Panc1 (cell line): ENCODE measurements around the gene BEX2. TPM values are rescaled to one million over a fixed set of nuclear protein-coding genes. Genes with fewer than 3 reads are reported as not detected.

Source experiments
- ATAC-seq: fragments of 200-7000 bp; cut with Tn5 transposase; 2 replicates; pipeline ENCODE4 v1.9.1; 2020; ENCODE audit warnings: mild to moderate bottlenecking, moderate library complexity
- BruUV-seq: library from RNA; stranded (reverse); fragments of 400-500 nt; replicated peaks from 2 replicates; lab custom pipeline; 2021; lab: Mats Ljungman, UMichigan
- CTCF ChIA-PET: fragments of 300-600 bp; sonication (Branson Sonifier 250); formaldehyde crosslinking; loops from one replicate; lab custom pipeline; 2022; ENCODE audit warnings: antibody characterized with exemption; lab: Charles Lee
- POLR2A ChIA-PET: fragments of 300-600 bp; sonication (Branson Sonifier 250); formaldehyde crosslinking; loops from one replicate; lab custom pipeline; 2022; ENCODE audit warnings: antibody characterized with exemption; lab: Charles Lee
- DNase-seq: peaks from one replicate; pipeline ENCODE4 v3.0.0-alpha.2; 2010; ENCODE audit warnings: low read depth, low spot score
- H3K27ac ChIP-seq: 2 replicates; pipeline ENCODE4 v1.5.1; 2011; ENCODE audit warnings: mild to moderate bottlenecking, low read length, inconsistent platforms
- H3K27me3 ChIP-seq: fragments of 200-500 bp; sonication (Bioruptor generic); 2 replicates; pipeline ENCODE4 v1.6.0; 2014; ENCODE audit warnings: low read length, inconsistent platforms; ENCODE audit not compliant: control insufficient read depth, insufficient read depth
- H3K36me3 ChIP-seq: fragments of 200-500 bp; sonication (Bioruptor generic); 2 replicates; pipeline ENCODE4 v1.5.1; 2014; ENCODE audit warnings: inconsistent platforms, mild to moderate bottlenecking, low read length, moderate library complexity; ENCODE audit not compliant: control insufficient read depth, insufficient read depth
- H3K4me1 ChIP-seq: 2 replicates; pipeline ENCODE4 v1.5.1; 2011; ENCODE audit warnings: inconsistent platforms, mild to moderate bottlenecking, low read length, moderate library complexity; ENCODE audit not compliant: control insufficient read depth, insufficient read depth
- H3K4me3 ChIP-seq, 2 experiments: 2 replicates each; pipeline ENCODE4 v1.5.1; 2011 to 2012; ENCODE audit warnings: low read depth in 2 of 2, low read length in 2 of 2, mild to moderate bottlenecking in 2 of 2, inconsistent platforms in 1 of 2, moderate library complexity in 1 of 2
- H3K9me3 ChIP-seq: fragments of 200-500 bp; sonication (Bioruptor generic); 2 replicates; pipeline ENCODE4 v1.5.1; 2014; ENCODE audit warnings: low read depth, mild to moderate bottlenecking, inconsistent platforms, low read length, moderate library complexity; ENCODE audit not compliant: control insufficient read depth, insufficient read depth
- CTCF ChIP-seq: fragments of 450-650 bp; IDR thresholded peaks from 2 replicates; pipeline ENCODE4 v1.5.1; 2017; ENCODE audit warnings: mild to moderate bottlenecking
- POLR2AphosphoS5 ChIP-seq: IDR thresholded peaks from 2 replicates; pipeline ENCODE4 v1.6.1; 2012; ENCODE audit warnings: mild to moderate bottlenecking, low read depth, low read length, moderate library complexity
- REST ChIP-seq, 2 experiments: IDR thresholded peaks; 2 replicates each; pipeline ENCODE4 v1.6.1; 2011 to 2012; ENCODE audit warnings: low read depth in 2 of 2, control low read depth in 1 of 2, low read length in 1 of 2, mild to moderate bottlenecking in 1 of 2, moderate library complexity in 1 of 2; ENCODE audit not compliant: insufficient read depth in 1 of 2
- SIN3A ChIP-seq: IDR thresholded peaks from 2 replicates; pipeline ENCODE4 v1.6.1; 2012; ENCODE audit warnings: low read depth, mild to moderate bottlenecking, low read length, moderate library complexity, borderline replicate concordance; ENCODE audit not compliant: insufficient read depth
- TCF7L2 ChIP-seq: IDR thresholded peaks from 2 replicates; pipeline ENCODE4 v1.6.1; 2011; ENCODE audit warnings: mild to moderate bottlenecking, low read depth, low read length, inconsistent platforms
- in situ Hi-C: cut with HindIII; loops from 2 replicates; pipeline ENCODE4 v1.10.0; 2016; ENCODE audit warnings: low sequenced_read_pairs, low pct_unique_long_range_greater_than_20kb
- intact Hi-C: fragments of 100-400 bp; cut with micrococcal nuclease; formaldehyde crosslinking; loops from one replicate; pipeline ENCODE4 v1.10.0; 2022; ENCODE audit not compliant: unreplicated experiment
- total RNA-seq: library from RNA; stranded (reverse); gene quantifications from one replicate; pipeline ENCODE4 v1.2.1, GENCODE V29; 2021; ENCODE audit not compliant: unreplicated experiment

The BEX2 gene
- total RNA-seq, 1 experiment from 2014 or later: 9.1 TPM

GRCh38 chrX:103338663-103339062 lies 27.9 kb upstream of the BEX2 start:
- no peak for DNase-seq
- Histone ChIP-seq H3K36me3 (no peaks in the 10 kb centered on the region; the same call in 1 of the 2 replicates), H3K4me1 (no peaks in the 10 kb centered on the region), H3K4me3 (no peak overlapping the region), H3K9me3 (no peaks in the 10 kb centered on the region), H3K27me3 (peaks cover 10% of the 10 kb centered on the region; the same call in 1 of the 2 replicates), H3K27ac (no peak overlapping the region)
- intact Hi-C loops: no loop called here
- in situ Hi-C loops: no loop called here
- no TSS peak for BruUV-seq
- ATAC-seq: no peak
- ChIA-PET CTCF (no interaction called here), POLR2A (no interaction called here)
- no peak for TF ChIP-seq CTCF
- no peak for TF ChIP-seq TCF7L2
- no peak for TF ChIP-seq REST (IDR thresholded peaks at IDR 0.05; ENCODE audit: insufficient read depth in 1 of 2, low read depth in 2 of 2, low read length in 1 of 2)
- TF ChIP-seq POLR2AphosphoS5: no peak
- TF ChIP-seq SIN3A: no peak

- BruUV-seq: no TSS peak
- no peaks in the 10 kb centered on the region; the same call in 1 of the 2 replicates for H3K4me1 ChIP-seq
- H3K27ac ChIP-seq: no peak overlapping the region
- no peak for DNase-seq
- intact Hi-C loops: no loop called here
- H3K9me3 ChIP-seq: no peaks in the 10 kb centered on the region
- H3K36me3 ChIP-seq: no peaks in the 10 kb centered on the region; the same call in 1 of the 2 replicates
- 0 out of 2 replicates have a peak, but pooled peaks cover 3% of the 10 kb centered on the region for H3K27me3 ChIP-seq
- ATAC-seq: no peak
- CTCF ChIA-PET: interaction anchor here (0.8 kb wide), 1 partner anchor 133 kb away, joined by 3 read pairs; no protein-coding TSS in a partner anchor
- POLR2A ChIA-PET: no interaction called here
- TF ChIP-seq REST (IDR thresholded peaks at IDR 0.05; ENCODE audit: insufficient read depth in 1 of 2, low read depth in 2 of 2, low read length in 1 of 2) (no peak), POLR2AphosphoS5 (no peak), CTCF (no peak), SIN3A (no peak), TCF7L2 (no peak)
- in situ Hi-C loops: no loop called here
- peak overlapping the region in 1 of 2 experiments; percentile 7; a peak in 1 of 4 replicates for H3K4me3 ChIP-seq
Observed at GRCh38 chrX:103330681-103331288, 20.0 kb upstream of the BEX2 start.
